Inflammatory macrophage (primary cell): ENCODE measurements around the gene FGL2.
"Not testable (repeated sequence)": the region's sequence is repeated elsewhere in the genome, so short reads cannot be mapped to it uniquely, and the experiment has no call there.

ENCODE experiments used
- DNase-seq, 2 donors: peaks; one replicate each; pipeline ENCODE4 v3.0.0-alpha.2; 2020 to 2022

Gene FGL2

DNA sequence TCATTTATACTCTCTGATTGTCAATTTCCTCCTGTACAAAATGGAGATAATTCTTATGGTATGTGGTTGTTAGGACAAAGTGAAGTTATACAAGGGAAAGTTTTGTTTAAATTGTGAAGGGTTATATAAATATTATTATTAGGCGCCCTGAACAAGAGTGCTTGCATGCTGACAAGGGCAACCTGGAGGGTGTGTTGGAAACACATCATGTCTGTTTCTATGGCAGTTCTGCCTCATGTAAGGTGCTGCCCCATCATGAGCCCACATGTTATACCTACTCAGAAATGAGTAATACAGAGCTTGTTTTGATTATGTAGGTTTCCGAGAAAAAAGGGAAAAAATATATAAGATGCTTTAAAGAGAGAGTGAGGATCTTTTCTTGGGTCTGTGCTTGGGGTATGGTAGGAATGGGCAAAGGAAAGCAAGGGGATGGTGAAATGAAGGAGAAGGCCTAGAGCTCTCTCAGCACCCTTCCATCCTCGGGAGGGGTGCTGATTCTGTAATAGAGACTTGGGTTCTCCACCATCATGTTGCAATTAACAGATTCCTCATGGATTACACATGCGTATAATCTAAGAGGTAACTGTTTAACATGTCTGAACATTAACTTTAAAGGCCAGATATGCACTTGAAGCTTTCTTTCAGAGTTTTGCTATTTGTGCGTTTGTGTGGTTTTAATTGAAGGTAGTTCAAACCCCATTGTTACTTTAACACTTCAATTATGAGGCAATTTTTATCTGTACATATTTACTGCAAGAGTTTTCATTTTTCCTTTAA is 43.8 kb downstream of the FGL2 start:
- DNase-seq, result not testable (repeated sequence)

- not testable (repeated sequence) for DNase-seq
Observed at GRCh38 chr7:77154917-77155464, 44.6 kb downstream of the FGL2 start.

DNA sequence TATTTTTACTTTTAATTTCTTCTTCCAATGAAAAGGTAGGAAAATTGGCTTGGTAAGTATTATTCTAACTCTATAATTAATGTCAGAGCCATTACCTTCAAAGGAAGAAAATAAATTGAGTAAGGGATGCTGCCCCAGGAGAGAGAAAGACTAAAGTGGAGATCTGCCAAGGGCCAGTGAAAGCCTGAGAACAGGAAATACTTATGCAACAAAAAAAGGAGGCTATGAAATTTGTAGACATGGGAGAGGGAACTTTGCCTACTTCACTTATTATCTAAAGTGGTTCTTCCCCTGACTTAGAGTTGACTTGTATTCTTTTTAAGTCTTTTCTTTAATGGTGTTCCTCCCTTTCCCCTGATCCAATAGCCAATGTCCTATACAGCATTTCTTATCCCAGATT is 47.4 kb downstream of the FGL2 start:
- DNase-seq, result peak; percentile 8 to 24
